KOPT-K1 (cell line): ENCODE data around the gene UBR4.
A peak's percentile ranks its signal among the peaks of the same experiment; 100 is the strongest.
"Not testable (repeated sequence)": the region's sequence is repeated elsewhere in the genome, so short reads cannot be mapped to it uniquely, and the experiment has no call there.

Source experiments
- H3K27ac ChIP-seq: fragments of 200-600 bp; sonication (generic); 2 replicates; pipeline ENCODE4 v1.5.1; 2016; ENCODE audit warnings: antibody characterized with exemption, mild to moderate bottlenecking, low read depth, low read length; ENCODE audit not compliant: poor library complexity, severe bottlenecking
- H3K36me3 ChIP-seq: fragments of 200-600 bp; sonication (generic); 2 replicates; pipeline ENCODE4 v1.5.1; 2017; ENCODE audit warnings: antibody characterized with exemption, mild to moderate bottlenecking, low read length, moderate library complexity; ENCODE audit not compliant: insufficient read depth
- H3K9me3 ChIP-seq: fragments of 200-600 bp; sonication (generic); 2 replicates; pipeline ENCODE4 v1.5.1; 2017; ENCODE audit warnings: antibody characterized with exemption, low read length, mild to moderate bottlenecking; ENCODE audit not compliant: insufficient read depth, poor library complexity, severe bottlenecking

The UBR4 gene

GRCh38 chr1:19229828-19230325 lies 19.8 kb upstream of the UBR4 start:
- Histone ChIP-seq H3K9me3 (no peaks in the 10 kb centered on the region), H3K27ac (no peak overlapping the region), H3K36me3 (peaks cover 99% of the 10 kb centered on the region)

- peaks cover 99% of the 10 kb centered on the region for H3K36me3 ChIP-seq
Observed at GRCh38 chr1:19229229-19229628, 19.2 kb upstream of the UBR4 start.

DNA sequence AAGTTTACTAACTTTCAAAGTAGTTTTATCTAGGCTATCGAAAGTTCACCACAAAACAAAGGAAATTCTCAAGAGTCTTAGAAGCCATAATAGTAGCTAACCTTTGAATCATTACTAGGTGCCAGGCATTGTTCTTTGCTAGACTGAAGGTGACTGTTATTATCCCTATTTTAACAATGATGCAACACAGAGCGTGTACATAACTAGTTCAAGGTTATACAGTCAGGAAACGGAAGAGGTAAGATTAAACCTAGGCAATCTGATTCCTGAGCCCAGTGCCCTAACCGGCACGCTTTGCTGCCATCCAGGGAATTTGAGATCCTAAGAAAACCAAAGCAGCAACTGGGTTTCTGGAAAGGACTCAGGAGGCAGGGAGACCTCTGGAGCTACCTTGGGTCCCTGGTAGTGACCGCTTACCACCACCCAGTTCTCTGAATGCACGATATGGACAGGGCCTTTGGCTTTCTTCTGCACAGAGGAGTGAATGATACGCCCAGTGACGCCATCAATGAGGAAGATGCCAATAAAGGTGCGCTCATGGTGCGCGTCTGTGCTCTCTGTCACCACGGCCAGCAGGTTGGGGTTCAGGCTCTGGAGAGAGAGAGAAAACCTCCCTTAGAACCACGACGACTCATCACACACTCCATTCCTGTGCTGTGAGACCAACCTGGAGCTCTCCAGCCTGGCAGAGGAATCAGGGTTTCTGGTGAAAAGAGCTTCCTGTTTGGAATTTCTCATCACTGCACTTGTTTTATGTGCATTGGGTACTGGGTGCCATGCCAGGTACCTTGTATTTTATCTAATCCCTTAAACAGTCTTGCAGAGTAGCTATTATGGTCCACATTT lies 13.1 kb upstream of the UBR4 start:
- Histone ChIP-seq H3K27ac (no peak overlapping the region), H3K9me3 (no peaks in the 10 kb centered on the region), H3K36me3 (peaks cover 99% of the 10 kb centered on the region)

More at GRCh38 chr1:19229229-19229628, 19.2 kb upstream of the UBR4 start:
- Histone ChIP-seq H3K27ac (no peak overlapping the region), H3K9me3 (no peaks in the 10 kb centered on the region)

GRCh38 chr1:19222573-19222972 lies 12.5 kb upstream of the UBR4 start:
- Histone ChIP-seq H3K36me3 (peaks cover 99% of the 10 kb centered on the region), H3K9me3 (no peaks in the 10 kb centered on the region), H3K27ac (no peak overlapping the region)

GRCh38 chr1:19220991-19221390 lies 10.9 kb upstream of the UBR4 start:
- Histone ChIP-seq H3K9me3 (no peaks in the 10 kb centered on the region), H3K27ac (no peak overlapping the region), H3K36me3 (peaks cover 100% of the 10 kb centered on the region)

DNA sequence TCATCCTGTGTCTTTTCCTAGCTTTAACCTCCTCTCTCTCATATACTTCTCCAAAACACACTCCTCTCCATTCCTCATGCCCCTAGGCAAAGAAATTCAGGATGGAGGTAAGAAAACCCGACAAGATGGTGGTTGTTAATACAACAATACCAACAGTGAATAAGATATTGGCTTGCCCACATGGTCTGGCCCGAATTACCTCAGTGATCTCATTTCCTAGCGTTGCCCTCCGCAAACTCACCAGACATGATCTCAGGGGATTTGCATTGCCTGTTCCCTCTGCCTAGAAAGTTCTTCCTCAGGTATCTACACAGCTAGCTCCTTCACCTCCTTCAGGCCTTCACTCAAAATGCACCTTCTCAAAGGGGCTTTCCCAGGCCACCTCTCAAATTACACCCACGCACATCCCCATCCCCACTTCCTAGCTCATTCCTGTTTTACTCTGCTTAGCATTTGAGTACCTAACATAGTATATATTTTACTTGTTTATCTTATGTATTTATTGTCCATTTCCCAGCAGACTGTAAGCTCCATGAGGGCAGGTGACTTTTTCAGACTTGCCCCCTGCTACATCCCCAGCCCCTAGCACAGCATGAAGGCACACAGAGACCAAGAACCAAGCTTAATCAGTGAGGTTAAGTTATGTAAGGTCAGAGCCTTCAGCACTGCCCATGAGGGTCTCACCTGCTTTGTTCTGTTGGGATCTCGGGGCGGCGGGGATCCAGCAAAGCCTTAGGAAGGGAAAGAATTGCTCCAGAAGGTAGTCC lies 10.2 kb upstream of the UBR4 start:
- no peaks in the 10 kb centered on the region for H3K9me3 ChIP-seq
- H3K36me3 ChIP-seq = peaks cover 100% of the 10 kb centered on the region
- no peak overlapping the region for H3K27ac ChIP-seq

DNA sequence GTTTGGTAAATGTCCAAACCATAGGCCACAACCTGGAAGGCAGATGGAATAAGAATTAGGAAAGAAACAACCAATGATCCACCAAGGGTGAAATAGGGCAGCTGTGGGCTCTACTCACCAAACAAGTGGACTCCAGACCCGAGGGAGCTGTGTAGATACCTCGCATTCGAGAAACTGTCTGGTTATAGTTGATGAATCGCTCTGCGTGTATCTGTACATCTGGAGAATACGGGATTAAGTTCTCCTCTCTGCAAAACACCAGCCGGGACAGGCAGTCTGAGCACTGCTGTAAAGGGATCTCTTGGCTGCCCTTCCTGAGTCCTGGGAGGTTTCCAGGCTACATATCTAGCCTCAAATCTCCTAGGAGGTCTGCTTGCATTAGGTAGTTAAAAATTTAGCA lies 9.4 kb upstream of the UBR4 start:
- Histone ChIP-seq H3K9me3 (no peaks in the 10 kb centered on the region), H3K27ac (no peak overlapping the region), H3K36me3 (peaks cover 100% of the 10 kb centered on the region)

DNA sequence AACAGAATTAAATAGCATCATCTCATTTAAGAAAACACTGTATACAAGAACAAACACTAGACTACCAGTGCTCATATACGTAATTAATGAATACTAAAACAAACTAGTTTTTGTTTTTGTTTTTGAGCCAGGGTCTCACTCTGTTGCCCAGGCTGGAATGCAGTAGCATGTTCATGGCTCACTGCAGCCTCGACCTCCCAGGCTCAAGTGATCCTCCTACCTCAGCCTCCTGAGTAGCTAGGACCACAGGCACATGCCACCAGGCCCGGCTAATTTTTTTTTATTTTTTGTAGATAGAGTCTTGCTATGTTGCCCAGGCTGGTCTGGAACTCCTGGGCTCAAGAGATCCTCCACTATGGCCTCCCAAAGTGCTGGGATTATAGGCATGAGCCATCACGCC lies 6.5 kb upstream of the UBR4 start:
- H3K27ac ChIP-seq, H3K9me3 ChIP-seq: not testable (repeated sequence)
- peaks cover 96% of the 10 kb centered on the region for H3K36me3 ChIP-seq

DNA sequence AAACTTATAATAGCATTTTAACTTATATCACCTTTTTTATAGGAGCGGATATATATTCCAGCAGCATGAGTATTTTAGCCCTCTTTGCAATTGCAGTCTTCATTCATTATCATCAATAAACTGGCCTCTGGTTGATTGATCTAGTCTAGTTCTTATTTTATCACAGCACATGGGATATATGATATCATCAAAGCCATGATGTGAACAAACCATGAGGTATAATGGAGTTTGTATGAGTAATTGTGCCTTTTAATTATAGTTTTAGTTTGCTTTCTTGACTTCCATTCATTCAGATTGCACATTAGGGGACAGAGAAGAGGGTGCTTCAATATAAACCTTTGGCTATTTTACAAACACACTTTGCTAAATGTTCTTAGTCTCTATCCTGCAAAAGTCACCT lies 3.5 kb upstream of the UBR4 start:
- Histone ChIP-seq H3K36me3 (peaks cover 66% of the 10 kb centered on the region), H3K9me3 (no peaks in the 10 kb centered on the region), H3K27ac (no peak overlapping the region)

GRCh38 chr1:19212167-19212566 lies 2.1 kb upstream of the UBR4 start:
- Histone ChIP-seq H3K36me3 (peaks cover 52% of the 10 kb centered on the region), H3K9me3 (no peaks in the 10 kb centered on the region), H3K27ac (no peak overlapping the region)

- H3K36me3 ChIP-seq = peaks cover 46% of the 10 kb centered on the region
- H3K27ac ChIP-seq = peak overlapping the region; percentile 76
- no peaks in the 10 kb centered on the region for H3K9me3 ChIP-seq
Observed at GRCh38 chr1:19210772-19211549, 895 bp upstream of the UBR4 start.

DNA sequence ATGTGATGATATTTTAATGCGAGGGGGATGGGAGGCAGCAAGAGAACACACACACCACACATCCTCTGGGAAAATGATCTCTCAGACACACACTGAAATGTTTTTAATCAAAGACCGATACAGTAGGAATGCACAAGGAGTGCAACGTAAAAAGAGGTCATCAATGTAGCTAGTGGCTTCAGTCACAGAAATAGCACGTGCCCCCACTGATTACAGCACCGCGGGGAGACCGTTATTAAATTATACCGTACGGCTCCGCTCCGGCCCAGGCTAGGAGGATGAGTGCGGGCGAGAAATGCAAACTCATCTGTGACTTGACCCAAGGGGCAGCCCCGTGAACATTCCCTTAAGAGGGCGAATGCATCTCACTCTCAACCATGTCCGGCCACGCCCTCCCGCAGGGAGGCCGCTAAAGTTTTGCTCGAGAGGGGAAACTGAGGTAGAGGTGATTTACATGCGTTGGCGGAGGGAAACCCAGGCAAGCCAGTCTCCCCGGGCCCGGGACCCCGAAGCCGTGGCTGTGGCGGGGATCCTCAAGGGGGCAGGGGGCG lies 552 bp downstream of the UBR4 start:
- no peaks in the 10 kb centered on the region for H3K9me3 ChIP-seq
- peak overlapping the region; percentile 76 for H3K27ac ChIP-seq
- H3K36me3 ChIP-seq = peaks cover 38% of the 10 kb centered on the region

DNA sequence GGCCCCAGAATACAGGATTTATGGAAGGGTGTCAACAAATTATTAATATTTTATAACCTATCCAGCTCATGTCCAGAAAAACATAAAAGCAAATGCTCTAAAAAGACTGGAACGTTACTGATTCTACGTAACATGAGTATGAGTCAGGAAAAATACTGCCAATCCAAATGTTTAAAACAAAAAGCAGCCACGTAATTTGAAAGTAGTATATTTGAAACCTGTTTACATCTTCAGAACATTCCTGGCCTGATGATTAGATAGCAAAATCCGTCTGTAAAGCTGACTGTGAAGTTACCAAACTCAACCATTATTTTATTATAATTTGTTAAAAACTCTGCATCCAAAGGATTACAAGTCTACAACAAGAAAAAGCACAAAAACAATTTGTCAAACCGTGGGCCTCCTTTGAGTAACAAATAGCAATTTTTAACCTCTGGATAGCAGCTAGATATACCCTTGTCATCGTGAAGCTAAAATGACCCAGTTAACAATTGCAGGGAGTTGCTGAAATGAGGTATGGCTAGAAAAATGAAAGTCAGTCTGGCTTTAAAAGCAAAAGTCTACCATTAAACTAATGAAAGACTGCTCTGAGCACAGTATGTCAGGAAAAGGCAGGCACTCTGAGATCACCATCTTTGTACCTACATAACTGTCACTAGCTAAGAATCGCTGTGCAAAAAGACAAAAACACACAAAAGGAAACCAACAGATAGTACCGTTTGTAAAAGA lies 1.2 kb downstream of the UBR4 start:
- H3K9me3 ChIP-seq = no peaks in the 10 kb centered on the region
- H3K36me3 ChIP-seq = peaks cover 32% of the 10 kb centered on the region
- H3K27ac ChIP-seq = peak overlapping the region; percentile 76

DNA sequence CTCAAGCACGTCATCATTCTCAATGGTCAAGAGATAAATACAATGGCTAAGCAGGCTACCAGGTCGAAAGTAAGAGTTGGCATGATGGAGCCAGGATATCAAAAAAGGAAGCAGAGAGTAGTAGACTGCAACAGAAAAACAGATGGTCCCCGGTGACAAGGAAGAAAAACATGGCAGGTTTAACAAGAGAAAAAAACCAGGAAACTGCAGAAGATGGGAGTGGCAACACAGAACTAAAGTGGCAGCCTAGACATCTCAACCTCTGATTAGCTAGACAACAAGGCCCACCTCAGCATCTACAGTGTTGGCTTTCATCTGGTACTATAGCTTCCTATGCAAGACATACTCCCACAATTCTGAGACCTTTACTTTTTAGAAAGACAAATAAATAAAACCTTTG lies 3.1 kb downstream of the UBR4 start:
- Histone ChIP-seq H3K36me3 (peaks cover 27% of the 10 kb centered on the region), H3K27ac (no peak overlapping the region), H3K9me3 (no peaks in the 10 kb centered on the region)
